ENCODE measurements around the gene PIN4. TPM values are rescaled to one million over a fixed set of nuclear protein-coding genes. Genes with fewer than 3 reads are reported as not detected.

PIN4 gene
- total and polyA plus RNA-seq, 10 of the 15 experiments (the other 5 are each of a cell fraction or from before 2014, with no cell fraction given), result 8.2 to 53.6 (median 33.9) TPM

GRCh38 chrX:72181178-72182125, at the start of gene PIN4 (continued):
- no peak for TF ChIP-seq ZNF622 (IDR thresholded peaks at IDR 0.05)
- TF ChIP-seq NFYB (IDR thresholded peaks at IDR 0.05; ENCODE audit: insufficient read depth, low read depth, low read length), result peak; percentile 95
- no peak for TF ChIP-seq SREBF2 (IDR thresholded peaks at IDR 0.05; ENCODE audit: low read length)
- TF ChIP-seq MAX (IDR thresholded peaks at IDR 0.05; ENCODE audit: low read depth, low read length), result peak; percentile 87
- 0 out of 2 replicates have a peak, but pooled peaks have one; percentile 15 for TF ChIP-seq NKRF (conservative IDR thresholded peaks at IDR 0.05)
- peak; percentile 94 for TF ChIP-seq NR2C1 (IDR thresholded peaks at IDR 0.05)
- TF ChIP-seq SP1 (IDR thresholded peaks at IDR 0.05; ENCODE audit: low read depth, low read length), result peak; percentile 57
- TF ChIP-seq HCFC1 (IDR thresholded peaks at IDR 0.05; ENCODE audit: low read length), result peak; percentile 66
- no peak for TF ChIP-seq POU2F2 (IDR thresholded peaks at IDR 0.05; ENCODE audit: borderline replicate concordance, low read depth, low read length)
- TF ChIP-seq MYB (IDR thresholded peaks at IDR 0.05; ENCODE audit: borderline replicate concordance, low read depth, low read length), result peak; percentile 96
- no peak for TF ChIP-seq ATF7 (IDR thresholded peaks at IDR 0.05; ENCODE audit: low read depth)

Data from GM12878 (cell line).